ENCODE results near the gene ANKRD33B. TPM values are rescaled to one million over a fixed set of nuclear protein-coding genes. Genes with fewer than 3 reads are reported as not detected.

The ANKRD33B gene
- polyA plus RNA-seq, 1 experiment = 4.8 TPM

DNA sequence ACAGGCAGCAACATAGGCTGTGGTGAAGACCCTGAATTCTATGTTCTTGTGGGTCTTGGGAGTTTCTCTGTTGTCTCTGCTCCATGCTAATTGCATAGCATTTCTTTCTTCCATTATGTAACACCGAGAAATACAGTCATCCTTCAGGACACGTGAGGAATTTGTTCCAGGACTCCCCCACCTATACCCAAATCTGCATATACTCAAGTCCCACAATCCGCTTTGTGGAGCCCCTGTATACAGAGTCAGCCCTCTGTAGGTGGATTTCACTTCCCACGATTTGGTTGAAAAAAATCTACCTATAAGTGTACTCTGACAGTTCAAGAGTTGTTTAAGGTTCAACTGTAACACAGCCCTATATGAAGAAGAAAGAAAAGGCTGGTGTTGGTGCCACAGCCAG is 22.1 kb downstream of the ANKRD33B start:
- Histone ChIP-seq H3K27me3 (ENCODE audit: control insufficient read depth, insufficient read depth, low read length) (no peaks in the 10 kb centered on the region), H3K9me3 (ENCODE audit: control insufficient read depth, insufficient read depth, low read length) (no peaks in the 10 kb centered on the region), H3K27ac (ENCODE audit: low read depth, low read length) (no peak overlapping the region), H3K4me3 (ENCODE audit: low read depth, low read length) (no peak overlapping the region)
- TF ChIP-seq, protein P1, sequence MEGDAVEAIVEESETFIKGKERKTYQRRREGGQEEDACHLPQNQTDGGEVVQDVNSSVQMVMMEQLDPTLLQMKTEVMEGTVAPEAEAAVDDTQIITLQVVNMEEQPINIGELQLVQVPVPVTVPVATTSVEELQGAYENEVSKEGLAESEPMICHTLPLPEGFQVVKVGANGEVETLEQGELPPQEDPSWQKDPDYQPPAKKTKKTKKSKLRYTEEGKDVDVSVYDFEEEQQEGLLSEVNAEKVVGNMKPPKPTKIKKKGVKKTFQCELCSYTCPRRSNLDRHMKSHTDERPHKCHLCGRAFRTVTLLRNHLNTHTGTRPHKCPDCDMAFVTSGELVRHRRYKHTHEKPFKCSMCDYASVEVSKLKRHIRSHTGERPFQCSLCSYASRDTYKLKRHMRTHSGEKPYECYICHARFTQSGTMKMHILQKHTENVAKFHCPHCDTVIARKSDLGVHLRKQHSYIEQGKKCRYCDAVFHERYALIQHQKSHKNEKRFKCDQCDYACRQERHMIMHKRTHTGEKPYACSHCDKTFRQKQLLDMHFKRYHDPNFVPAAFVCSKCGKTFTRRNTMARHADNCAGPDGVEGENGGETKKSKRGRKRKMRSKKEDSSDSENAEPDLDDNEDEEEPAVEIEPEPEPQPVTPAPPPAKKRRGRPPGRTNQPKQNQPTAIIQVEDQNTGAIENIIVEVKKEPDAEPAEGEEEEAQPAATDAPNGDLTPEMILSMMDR (IDR thresholded peaks at IDR 0.05; ENCODE audit: low read depth, low read length) = no peak
- CTCF ChIA-PET = no interaction called here
- POLR2A ChIA-PET = no interaction called here
- no peak for DNase-seq (ENCODE audit: low read depth, low spot score)

DNA sequence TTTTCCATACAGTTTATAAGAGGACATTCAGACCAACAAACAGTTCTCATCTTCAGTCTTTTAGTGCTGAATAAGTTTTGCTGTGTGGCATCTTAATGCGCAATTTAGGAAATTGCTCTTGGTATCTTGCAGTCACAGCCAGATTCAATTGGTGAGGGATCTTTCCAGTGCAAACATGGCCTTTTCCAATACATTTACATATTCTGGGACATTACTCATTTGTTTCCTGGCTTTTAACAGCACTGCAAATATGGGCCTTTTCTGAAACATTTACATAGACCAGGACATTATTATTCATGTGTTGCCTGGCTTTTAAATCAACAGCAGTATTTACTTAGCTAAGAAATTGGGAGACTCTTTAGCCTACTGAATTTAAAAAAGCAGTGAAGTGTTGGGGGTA is 22.7 kb downstream of the ANKRD33B start:
- H3K27me3 ChIP-seq (ENCODE audit: control insufficient read depth, insufficient read depth, low read length) = no peaks in the 10 kb centered on the region
- CTCF ChIA-PET = no interaction called here

DNA sequence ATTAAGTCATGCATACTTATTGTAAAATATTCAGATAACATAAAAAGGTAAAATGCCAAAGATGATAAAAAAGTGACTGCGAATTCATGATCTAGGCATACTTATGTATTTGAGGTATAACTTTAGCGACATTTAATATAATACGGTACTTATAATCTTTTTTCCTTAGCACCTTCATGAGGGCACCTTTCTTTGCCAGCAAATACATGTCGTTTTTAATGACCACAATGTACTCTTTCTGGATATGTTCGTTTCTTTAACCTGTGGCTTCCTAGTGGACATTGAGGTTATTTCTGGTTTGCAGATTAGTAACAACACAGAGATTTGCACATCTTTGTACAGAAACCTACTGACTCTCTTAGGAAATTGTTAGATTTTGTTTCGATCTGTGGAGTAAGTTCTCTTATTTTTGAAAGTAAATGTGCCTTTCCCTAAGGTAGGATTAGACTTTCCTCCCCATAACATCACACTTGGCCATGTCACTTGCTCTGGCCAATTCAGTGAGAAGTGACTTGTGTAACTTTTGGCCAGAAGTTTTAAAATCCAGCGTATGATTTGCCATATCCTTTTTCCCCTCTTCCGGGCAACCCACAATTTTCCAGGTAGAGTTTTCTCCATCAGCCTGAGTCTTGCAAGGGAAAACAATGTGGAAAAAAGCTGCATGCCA is 24.4 kb downstream of the ANKRD33B start:
- H3K27ac ChIP-seq (ENCODE audit: low read depth, low read length) = no peak overlapping the region
- H3K4me3 ChIP-seq (ENCODE audit: low read depth, low read length) = no peak overlapping the region
- H3K27me3 ChIP-seq (ENCODE audit: control insufficient read depth, insufficient read depth, low read length) = no peaks in the 10 kb centered on the region
- H3K9me3 ChIP-seq (ENCODE audit: control insufficient read depth, insufficient read depth, low read length) = no peaks in the 10 kb centered on the region
- ChIA-PET POLR2A (interaction anchor here (0.7 kb wide), 1 partner anchor 56 kb away, joined by 6 read pairs; no protein-coding TSS in a partner anchor), CTCF (interaction anchor here (0.9 kb wide), 1 partner anchor 39 kb away, joined by 5 read pairs; no protein-coding TSS in a partner anchor)
- DNase-seq (ENCODE audit: low read depth, low spot score) = no peak
- TF ChIP-seq, protein P1 (IDR thresholded peaks at IDR 0.05; ENCODE audit: low read depth, low read length) = no peak

More for the DNA sequence above, 22.7 kb downstream of the ANKRD33B start:
- H3K4me3 ChIP-seq (ENCODE audit: low read depth, low read length) = no peak overlapping the region
- no peak for DNase-seq (ENCODE audit: low read depth, low spot score)
- H3K27ac ChIP-seq (ENCODE audit: low read depth, low read length) = no peak overlapping the region
- H3K9me3 ChIP-seq (ENCODE audit: control insufficient read depth, insufficient read depth, low read length) = no peaks in the 10 kb centered on the region
- TF ChIP-seq, protein P1 (IDR thresholded peaks at IDR 0.05; ENCODE audit: low read depth, low read length) = no peak
- POLR2A ChIA-PET = no interaction called here

DNA sequence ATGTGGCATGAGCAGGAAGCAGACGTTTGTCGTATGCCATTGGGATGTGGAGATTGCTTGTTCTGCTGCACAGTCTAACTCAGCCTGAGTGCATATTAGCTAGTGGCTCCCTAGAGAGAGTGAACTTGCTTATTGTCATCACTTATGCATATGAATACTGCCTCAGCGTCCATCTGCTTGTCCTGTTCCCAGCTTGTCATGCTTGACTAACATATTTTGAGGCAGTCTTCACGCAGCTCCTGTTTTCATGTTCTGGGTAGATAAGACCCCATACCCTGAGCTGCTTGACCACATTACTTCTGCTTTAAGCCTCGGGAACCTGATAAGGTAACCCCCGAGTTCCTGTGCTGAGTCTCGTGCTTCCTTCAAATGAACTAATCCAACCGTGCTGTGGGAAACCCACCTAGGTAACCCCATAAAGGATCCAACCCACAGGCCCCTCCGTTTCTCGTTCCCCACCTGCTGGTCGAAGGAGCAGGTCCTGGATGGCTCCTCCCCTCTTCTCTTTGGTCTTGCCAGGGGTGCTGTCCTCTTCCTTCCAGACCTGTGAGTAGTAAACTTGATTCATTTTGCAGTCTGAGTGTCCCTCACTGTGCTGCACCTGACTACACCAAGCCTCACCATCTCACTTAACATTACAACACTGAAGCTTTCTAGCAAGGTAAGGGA is 25.0 kb downstream of the ANKRD33B start:
- no peak overlapping the region for H3K4me3 ChIP-seq (ENCODE audit: low read depth, low read length)
- no peak for DNase-seq (ENCODE audit: low read depth, low spot score)
- ChIA-PET CTCF (no interaction called here), POLR2A (no interaction called here)
- TF ChIP-seq, protein P1 (IDR thresholded peaks at IDR 0.05; ENCODE audit: low read depth, low read length) = no peak
- no peaks in the 10 kb centered on the region for H3K9me3 ChIP-seq (ENCODE audit: control insufficient read depth, insufficient read depth, low read length)
- H3K27ac ChIP-seq (ENCODE audit: low read depth, low read length) = no peak overlapping the region
- no peaks in the 10 kb centered on the region for H3K27me3 ChIP-seq (ENCODE audit: control insufficient read depth, insufficient read depth, low read length)

DNA sequence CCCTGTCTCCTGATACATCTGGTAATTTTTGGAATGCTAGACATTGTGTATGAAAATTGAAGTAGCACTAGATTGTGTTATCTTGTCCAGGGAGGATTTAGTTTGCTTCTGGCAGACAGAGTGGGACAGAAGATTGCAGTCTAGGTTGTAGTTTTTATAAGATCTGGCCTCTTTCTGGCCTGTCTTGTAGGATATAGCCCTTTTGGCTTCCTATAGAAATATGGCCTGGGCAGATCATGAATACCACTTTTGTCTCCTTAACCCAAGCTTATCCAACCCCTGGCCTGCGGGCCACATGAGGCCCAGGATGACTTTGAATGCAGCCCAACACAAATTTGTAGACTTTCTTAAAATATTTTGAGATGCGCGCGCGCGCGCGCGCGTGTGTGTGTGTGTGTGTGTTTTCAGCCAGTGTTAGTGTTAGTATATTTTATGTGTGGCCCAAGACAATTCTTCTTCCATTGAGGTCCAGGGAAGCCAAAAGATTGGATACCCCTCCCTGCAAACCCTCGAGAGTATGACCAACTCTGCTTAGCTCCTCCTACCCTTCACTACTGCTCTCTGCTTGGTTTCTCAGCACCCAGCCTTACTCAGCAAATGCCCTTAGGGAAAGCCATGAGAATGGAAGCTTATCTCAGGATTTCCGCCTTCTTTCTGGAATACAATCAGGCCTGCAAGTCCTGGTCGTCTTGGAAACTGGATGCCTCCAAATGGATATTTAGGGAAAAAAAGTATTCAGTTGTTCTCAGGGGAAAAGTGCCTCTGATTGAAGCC is 26.5 kb downstream of the ANKRD33B start:
- no peaks in the 10 kb centered on the region for H3K9me3 ChIP-seq (ENCODE audit: control insufficient read depth, insufficient read depth, low read length)
- ChIA-PET CTCF (no interaction called here), POLR2A (no interaction called here)
- DNase-seq (ENCODE audit: low read depth, low spot score) = no peak
- H3K27me3 ChIP-seq (ENCODE audit: control insufficient read depth, insufficient read depth, low read length) = no peaks in the 10 kb centered on the region
- TF ChIP-seq, protein P1 (IDR thresholded peaks at IDR 0.05; ENCODE audit: low read depth, low read length) = no peak
- no peak overlapping the region for H3K27ac ChIP-seq (ENCODE audit: low read depth, low read length)
- no peak overlapping the region for H3K4me3 ChIP-seq (ENCODE audit: low read depth, low read length)

Data from AG04450 (cell line).